ENCODE measurements around the gene JARID2. TPM values are rescaled to one million over a fixed set of nuclear protein-coding genes. Genes with fewer than 3 reads are reported as not detected.
A peak's percentile ranks its signal among the peaks of the same experiment; 100 is the strongest.

The JARID2 gene
- total and polyA plus RNA-seq, 9 of the 15 experiments (the other 6 are each of a cell fraction or from before 2014, with no cell fraction given) = 5.0 to 29.0 (median 15.6) TPM

DNA sequence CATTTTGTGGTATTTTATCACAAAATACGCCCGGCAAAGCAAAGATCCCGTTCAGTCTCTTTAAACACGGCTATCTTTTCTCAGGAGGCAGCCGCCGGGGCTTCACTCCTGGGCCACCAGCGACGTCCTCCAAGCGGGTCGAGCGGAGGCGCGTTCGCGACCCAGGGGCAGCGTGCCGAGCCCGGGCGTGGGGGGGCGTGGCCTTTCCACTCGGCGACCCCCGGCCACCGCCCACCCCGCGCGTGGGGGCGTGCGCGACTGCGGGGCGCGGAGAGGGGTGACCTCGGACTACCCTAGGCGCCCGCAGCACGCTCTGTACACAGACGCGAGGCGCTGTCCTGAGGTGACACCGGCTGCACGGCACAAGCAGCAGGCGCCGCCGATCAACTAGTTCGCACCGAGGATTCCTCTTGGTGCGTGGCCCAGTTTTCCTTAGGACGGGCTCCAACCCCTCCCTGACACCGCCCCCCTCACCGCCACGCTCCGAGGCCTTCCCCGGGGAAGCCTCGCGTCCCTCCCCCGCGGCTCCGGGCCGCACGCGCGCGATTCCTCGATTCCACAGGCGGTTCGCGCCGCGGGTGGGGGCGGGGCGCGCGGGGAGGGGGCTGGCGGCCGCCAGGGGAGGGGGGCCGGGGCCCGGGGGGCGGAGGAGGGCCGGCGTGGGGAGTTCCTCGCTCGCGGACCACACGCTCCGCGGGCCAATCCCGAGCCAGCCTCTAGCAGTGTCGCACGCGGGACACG lies 1.1 kb upstream of the JARID2 start (continued):
- TF ChIP-seq, protein P1, sequence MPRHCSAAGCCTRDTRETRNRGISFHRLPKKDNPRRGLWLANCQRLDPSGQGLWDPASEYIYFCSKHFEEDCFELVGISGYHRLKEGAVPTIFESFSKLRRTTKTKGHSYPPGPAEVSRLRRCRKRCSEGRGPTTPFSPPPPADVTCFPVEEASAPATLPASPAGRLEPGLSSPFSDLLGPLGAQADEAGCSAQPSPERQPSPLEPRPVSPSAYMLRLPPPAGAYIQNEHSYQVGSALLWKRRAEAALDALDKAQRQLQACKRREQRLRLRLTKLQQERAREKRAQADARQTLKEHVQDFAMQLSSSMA (CRISPR knock-in tag; IDR thresholded peaks at IDR 0.05) = no peak
- TF ChIP-seq TAF1 (IDR thresholded peaks at IDR 0.05; ENCODE audit: control insufficient read depth, extremely low read depth, insufficient read depth, low read length, severe bottlenecking) = peak; percentile 7
- no peak for TF ChIP-seq CBX8 (IDR thresholded peaks at IDR 0.05; ENCODE audit: borderline replicate concordance, extremely low read depth, low read depth, low read length, poor library complexity, severe bottlenecking)
- TF ChIP-seq, protein P2, sequence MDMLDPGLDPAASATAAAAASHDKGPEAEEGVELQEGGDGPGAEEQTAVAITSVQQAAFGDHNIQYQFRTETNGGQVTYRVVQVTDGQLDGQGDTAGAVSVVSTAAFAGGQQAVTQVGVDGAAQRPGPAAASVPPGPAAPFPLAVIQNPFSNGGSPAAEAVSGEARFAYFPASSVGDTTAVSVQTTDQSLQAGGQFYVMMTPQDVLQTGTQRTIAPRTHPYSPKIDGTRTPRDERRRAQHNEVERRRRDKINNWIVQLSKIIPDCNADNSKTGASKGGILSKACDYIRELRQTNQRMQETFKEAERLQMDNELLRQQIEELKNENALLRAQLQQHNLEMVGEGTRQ (CRISPR knock-in tag; IDR thresholded peaks at IDR 0.05) = no peak
- TF ChIP-seq POLR3A (IDR thresholded peaks at IDR 0.05; ENCODE audit: borderline replicate concordance, extremely low read depth, insufficient read depth, insufficient read length) = no peak
- 0 out of 2 replicates have a peak, but pooled peaks have one; percentile 77 for TF ChIP-seq PRMT5 (CRISPR knock-in tag; IDR thresholded peaks at IDR 0.05)
- no peak for TF ChIP-seq HMG20A (CRISPR knock-in tag; conservative IDR thresholded peaks at IDR 0.05)
- no peak for TF ChIP-seq HNRNPH1 (optimal IDR thresholded peaks at IDR 0.05; ENCODE audit: low read depth, low read length)
- TF ChIP-seq, protein P3, sequence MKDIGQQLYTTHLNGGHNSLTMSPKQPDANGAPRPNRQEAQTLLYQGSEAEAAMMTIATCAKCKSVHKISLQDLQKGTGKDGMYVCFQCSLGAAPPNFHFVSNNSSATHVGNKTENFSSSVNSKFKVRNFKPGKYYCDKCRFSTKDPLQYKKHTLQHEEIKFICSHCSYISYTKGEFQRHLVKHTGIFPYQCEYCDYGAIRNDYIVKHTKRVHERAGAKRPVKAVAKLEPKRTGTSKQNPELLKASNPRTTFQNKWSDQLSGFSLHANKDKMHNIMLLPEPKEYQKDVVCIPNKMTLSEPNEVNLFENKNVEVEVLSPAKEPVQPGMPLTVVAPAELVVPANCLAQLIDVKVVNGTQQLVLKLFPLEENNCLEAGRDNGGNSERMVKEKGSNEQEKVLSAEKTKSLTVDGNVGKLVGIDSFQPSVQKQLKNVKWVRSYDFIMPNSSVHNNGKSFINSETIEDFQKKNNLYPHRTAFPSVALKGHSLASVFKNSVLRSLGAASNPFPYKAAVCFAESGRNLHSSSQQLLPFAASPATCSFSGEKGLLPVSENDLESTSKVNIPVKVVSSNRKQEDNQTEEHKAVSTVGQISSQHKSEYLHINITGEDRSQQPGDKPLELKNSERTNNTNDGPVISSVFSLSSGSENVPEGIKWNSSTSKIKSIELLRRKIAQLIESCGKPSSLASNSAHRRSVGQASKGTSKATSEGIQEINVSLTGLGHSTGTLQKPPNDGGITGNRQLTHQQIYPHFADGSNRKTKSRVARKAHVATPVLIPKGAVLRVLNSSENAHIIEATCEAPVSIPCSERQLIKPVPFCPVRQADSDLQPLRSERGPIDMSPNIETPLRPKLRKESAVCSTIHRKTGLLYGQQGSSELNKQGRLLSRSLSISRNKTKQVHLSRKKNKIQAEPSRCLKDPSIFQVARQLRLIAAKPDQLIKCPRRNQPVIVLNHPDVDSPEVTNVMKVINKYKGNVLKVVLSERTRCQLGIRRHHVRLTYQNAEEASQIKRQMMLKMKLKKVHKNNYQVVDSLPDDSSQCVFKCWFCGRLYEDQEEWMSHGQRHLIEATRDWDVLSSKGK (CRISPR knock-in tag; IDR thresholded peaks at IDR 0.05) = no peak
- TF ChIP-seq ZNF589 (CRISPR knock-in tag; IDR thresholded peaks at IDR 0.05; ENCODE audit: low read depth) = peak; percentile 65; the same call in 1 of the 2 replicates
- no peak for TF ChIP-seq ZFPM2 (CRISPR knock-in tag; IDR thresholded peaks at IDR 0.05)
- TF ChIP-seq, protein P4, sequence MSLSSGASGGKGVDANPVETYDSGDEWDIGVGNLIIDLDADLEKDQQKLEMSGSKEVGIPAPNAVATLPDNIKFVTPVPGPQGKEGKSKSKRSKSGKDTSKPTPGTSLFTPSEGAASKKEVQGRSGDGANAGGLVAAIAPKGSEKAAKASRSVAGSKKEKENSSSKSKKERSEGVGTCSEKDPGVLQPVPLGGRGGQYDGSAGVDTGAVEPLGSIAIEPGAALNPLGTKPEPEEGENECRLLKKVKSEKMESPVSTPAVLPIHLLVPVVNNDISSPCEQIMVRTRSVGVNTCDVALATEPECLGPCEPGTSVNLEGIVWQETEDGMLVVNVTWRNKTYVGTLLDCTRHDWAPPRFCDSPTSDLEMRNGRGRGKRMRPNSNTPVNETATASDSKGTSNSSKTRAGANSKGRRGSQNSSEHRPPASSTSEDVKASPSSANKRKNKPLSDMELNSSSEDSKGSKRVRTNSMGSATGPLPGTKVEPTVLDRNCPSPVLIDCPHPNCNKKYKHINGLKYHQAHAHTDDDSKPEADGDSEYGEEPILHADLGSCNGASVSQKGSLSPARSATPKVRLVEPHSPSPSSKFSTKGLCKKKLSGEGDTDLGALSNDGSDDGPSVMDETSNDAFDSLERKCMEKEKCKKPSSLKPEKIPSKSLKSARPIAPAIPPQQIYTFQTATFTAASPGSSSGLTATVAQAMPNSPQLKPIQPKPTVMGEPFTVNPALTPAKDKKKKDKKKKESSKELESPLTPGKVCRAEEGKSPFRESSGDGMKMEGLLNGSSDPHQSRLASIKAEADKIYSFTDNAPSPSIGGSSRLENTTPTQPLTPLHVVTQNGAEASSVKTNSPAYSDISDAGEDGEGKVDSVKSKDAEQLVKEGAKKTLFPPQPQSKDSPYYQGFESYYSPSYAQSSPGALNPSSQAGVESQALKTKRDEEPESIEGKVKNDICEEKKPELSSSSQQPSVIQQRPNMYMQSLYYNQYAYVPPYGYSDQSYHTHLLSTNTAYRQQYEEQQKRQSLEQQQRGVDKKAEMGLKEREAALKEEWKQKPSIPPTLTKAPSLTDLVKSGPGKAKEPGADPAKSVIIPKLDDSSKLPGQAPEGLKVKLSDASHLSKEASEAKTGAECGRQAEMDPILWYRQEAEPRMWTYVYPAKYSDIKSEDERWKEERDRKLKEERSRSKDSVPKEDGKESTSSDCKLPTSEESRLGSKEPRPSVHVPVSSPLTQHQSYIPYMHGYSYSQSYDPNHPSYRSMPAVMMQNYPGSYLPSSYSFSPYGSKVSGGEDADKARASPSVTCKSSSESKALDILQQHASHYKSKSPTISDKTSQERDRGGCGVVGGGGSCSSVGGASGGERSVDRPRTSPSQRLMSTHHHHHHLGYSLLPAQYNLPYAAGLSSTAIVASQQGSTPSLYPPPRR (CRISPR knock-in tag; IDR thresholded peaks at IDR 0.05; ENCODE audit: borderline replicate concordance) = no peak; the same call in 1 of the 2 replicates
- no peak for TF ChIP-seq FOXK2 (conservative IDR thresholded peaks at IDR 0.05 in 1 of 2, IDR thresholded peaks at IDR 0.05 in 1 of 2; ENCODE audit: low read depth in 2 of 2)
- TF ChIP-seq, protein P5, sequence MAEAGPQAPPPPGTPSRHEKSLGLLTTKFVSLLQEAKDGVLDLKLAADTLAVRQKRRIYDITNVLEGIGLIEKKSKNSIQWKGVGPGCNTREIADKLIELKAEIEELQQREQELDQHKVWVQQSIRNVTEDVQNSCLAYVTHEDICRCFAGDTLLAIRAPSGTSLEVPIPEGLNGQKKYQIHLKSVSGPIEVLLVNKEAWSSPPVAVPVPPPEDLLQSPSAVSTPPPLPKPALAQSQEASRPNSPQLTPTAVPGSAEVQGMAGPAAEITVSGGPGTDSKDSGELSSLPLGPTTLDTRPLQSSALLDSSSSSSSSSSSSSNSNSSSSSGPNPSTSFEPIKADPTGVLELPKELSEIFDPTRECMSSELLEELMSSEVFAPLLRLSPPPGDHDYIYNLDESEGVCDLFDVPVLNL (CRISPR knock-in tag; IDR thresholded peaks at IDR 0.05; ENCODE audit: low read depth) = no peak; the same call in 1 of the 2 replicates

Data from K562 (cell line).